HG03103 (cell line): ENCODE data around the gene CCDC13.

Source experiments
- ATAC-seq: cut with Tn5 transposase; IDR thresholded peaks from one replicate; pipeline ENCODE4 v1.9.1; 2021; ENCODE audit warnings: low read depth; ENCODE audit not compliant: unreplicated experiment

The CCDC13 gene

GRCh38 chr3:42799376-42799775 is 26.3 kb upstream of the CCDC13 start:
- ATAC-seq, result no peak

DNA sequence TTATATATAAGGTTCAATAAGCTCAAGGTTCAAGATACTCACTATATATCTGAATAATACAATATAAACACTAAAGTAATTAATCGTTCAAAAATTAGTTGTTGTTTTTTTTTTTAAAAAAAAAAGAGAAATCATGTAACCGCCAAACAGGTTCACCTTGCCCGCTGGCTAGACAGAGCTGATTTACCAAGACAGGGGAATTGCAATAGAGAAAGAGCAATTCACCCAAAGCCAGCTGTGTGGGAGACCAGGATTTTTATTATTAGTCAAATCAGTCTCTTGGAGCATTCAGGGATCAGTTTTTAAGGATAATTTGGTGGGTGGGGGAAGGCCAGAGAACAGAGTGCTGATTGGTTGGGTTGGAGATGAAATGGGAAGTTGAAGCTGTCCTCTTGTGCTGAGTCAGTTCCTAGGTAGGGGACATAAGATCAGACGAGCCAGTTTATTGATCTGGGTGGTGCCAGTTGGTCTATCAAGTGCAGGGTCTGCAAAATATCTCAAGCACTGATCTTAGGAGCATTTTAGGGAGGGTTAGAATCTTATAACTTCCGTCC is 23.4 kb upstream of the CCDC13 start:
- no peak for ATAC-seq

DNA sequence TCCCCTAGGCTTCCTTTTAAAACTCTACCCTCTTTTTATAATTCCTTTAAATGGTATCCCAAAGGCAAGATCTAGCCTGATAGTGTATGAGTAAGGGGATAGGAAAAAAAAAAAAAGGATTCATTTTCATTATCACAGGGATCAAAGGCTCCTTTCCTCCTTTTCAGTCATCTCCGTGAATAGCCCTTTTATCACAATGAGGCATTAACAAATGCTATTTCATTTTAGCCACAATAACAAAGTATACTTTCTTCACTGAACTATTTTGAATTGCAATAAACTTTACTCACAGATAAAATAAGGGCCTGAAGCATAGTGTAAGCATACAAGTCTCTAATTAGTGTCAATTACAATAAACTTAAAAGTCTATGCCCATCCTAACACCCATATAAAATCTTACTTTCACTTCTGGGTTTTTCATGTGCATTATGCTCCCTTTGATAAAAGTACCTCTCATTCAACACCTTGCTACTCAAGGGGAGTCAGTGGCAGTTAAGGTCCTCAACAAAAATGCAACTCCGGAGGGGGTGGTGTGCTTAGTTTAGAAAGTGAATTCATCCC is 22.6 kb upstream of the CCDC13 start:
- ATAC-seq, result no peak

DNA sequence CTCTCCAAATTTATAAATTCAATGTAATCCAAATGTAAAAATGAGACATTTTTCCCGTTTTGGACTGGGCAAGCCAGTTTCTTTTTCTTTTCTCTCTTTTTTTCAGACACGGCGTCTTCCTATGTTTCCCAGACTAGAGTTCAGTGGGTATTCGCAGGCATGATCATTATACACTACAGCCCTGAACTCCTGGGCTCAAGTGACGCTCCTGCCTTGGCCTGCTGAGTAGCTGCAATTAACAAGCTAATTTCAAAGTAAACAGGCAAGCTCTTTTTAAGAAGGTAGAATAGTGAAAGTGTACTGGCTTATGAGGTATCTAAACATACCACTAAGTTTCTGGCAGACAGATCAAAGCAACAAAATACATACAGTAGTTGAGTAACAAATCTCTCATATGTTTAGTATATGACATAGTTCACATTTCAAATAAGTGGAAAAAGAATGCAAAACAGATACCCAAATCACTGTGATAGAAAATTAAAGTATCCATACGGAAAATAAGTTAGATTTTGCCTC is 17.7 kb upstream of the CCDC13 start:
- no peak for ATAC-seq

DNA sequence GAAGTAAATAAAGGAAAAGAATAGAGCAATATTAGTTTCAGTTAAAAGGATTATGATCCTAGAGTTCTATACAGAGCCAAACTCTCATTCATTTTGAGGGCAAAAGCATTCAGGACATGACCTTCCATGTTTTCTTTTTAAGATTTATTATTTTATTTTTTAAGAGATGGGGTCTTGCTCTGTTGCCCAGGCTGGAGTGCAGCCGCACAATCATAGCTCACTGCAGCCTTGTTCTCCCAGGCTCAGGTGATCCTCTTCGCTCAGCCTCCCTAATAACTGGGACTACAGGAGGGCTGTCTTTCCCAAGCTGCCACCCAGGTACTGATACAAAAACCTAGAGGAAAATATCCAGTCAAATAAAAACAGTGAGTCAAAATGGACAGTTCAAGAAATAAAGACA is 13.6 kb upstream of the CCDC13 start:
- ATAC-seq, result no peak

GRCh38 chr3:42786212-42786611 is 13.2 kb upstream of the CCDC13 start:
- no peak for ATAC-seq

DNA sequence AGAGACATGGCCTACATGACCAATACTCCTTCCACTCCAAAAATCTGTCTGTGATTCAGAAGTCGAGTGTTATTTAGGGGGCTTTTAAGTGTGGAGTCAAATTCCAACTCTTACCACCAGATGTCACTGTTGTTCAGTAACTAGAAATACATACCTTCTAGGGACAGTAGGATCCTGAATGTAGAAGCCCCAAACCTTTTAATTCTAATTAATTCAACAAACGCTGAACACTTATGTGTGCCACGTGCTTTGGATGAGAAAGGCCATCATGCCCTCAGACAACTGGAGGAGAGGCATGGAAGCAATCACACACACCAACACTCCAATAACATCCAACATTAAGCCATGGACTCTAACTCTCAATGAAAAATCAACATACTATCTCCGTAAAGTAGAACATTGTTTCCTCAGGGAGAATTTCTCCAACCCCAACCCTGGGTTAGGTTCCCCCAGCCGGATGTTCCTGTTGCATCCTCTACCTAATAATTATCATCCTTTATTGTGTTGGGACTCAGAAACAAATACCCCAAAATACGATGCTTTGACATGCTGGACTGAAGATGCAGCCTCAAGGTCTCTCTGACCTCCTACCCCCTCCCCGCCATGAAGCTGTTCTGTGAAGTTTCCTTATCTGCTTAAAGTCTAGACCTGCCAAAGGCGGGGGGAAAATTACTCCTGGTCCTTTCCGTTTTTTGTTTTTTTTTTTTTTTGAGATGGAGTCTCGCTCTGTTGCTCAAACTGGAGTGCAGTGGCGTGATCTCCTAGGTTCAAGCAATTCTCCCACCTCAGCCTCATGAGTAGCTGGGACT is 8.0 kb upstream of the CCDC13 start:
- ATAC-seq, result no peak

- no peak for ATAC-seq
These were observed 7.3 kb upstream of the CCDC13 start for GRCh38 chr3:42780398-42780797.

GRCh38 chr3:42778644-42779043 is 5.6 kb upstream of the CCDC13 start:
- ATAC-seq, result no peak

- no peak for ATAC-seq
These were observed 327 bp upstream of the CCDC13 start for GRCh38 chr3:42773409-42773751.

DNA sequence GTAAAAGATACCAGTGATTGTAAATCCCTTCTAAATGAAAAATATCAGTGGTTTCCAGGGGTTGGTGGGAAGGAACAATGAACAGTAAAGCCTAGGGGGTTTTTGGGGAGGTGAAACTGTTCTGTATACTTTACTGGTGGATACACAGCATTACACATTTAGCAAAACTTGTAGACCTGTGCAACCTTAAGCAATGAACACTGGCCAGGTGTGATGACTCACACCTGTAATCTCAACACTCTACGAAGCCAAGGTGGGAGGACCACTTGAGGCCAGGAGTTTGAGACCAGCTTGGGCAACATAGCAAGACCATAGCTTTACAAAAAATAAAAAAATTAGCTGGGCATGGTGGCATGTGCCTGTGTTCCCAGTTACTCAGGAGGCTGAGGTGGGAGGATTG is 1.8 kb downstream of the CCDC13 start:
- ATAC-seq, result no peak

- no peak for ATAC-seq
These were observed 3.4 kb downstream of the CCDC13 start for GRCh38 chr3:42769477-42770131.

DNA sequence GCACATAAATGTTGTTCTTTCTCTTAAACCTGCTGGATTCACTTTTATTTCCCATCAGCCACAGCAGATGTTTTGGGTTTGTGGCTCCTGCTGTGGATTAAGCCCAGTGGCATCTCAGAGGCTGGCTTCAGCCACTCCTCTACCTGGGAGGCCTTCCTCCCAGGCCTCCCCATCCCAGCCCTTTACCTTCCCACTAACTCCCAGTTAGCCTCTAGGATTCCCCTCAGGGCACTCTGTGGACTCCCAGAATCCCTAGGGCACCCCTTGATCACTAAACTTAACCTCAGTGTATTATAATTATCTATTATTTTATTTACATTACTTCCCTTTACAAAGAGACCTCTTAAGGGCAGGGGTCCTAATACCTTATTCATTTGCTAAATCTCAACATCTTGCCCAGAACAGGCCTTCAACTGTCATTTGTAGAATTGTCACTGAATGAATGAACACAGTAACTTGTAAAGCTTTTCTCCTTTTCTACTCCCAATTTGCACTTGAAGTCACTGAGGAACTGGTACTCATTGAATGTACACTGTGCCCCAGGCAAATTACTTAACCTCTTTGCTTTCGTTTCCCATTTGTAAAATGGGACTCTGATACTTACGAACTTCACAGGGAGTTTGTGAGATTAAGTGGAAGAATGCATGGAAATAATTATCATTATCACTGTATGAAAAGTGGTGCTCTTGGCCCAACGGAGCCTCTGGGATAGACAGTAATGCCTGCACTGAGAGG is 8.3 kb downstream of the CCDC13 start:
- no peak for ATAC-seq

DNA sequence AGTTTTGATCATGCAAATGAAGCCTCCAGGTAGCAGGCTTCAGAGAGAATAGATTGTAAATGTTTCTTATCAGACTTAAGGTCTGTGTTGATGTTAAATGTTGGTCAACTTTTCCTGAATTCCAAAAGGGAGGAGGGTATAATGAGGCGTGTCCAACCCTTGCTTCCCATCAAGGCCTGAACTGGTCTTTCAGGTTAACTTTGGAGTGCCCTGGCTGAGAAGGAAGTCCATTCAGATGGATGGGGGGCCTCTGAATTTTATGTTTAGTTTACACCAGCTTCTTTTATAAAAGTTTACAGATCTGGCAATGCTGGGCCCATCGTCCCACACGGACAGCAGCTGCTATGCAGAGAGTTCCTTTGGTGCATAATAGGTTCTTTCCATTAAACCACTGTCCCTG is 8.9 kb downstream of the CCDC13 start:
- ATAC-seq, result no peak

DNA sequence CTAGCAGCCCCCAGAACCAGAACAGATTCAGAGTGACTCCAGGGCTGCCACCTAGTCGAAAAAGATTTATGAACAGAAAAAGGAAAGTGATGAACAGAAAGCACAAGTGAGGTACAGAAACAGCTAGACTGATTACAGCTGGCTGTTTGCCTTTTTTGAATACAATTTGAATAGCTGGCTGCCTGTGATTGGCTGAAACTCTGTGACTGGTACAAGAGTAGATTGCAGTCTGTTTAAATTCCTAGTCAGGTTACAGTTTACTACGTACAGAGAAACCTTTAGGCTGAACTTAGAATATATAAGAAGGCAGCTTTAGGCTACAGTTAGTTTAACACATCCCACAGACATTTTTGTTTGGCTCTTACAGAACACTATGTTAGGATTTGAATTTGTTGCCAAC is 10.0 kb downstream of the CCDC13 start:
- ATAC-seq, result no peak

GRCh38 chr3:42762046-42762724 is 10.9 kb downstream of the CCDC13 start:
- no peak for ATAC-seq

- no peak for ATAC-seq
These were observed 14.9 kb downstream of the CCDC13 start for GRCh38 chr3:42758126-42758525.

GRCh38 chr3:42756681-42757213 is 16.3 kb downstream of the CCDC13 start:
- ATAC-seq, result no peak

DNA sequence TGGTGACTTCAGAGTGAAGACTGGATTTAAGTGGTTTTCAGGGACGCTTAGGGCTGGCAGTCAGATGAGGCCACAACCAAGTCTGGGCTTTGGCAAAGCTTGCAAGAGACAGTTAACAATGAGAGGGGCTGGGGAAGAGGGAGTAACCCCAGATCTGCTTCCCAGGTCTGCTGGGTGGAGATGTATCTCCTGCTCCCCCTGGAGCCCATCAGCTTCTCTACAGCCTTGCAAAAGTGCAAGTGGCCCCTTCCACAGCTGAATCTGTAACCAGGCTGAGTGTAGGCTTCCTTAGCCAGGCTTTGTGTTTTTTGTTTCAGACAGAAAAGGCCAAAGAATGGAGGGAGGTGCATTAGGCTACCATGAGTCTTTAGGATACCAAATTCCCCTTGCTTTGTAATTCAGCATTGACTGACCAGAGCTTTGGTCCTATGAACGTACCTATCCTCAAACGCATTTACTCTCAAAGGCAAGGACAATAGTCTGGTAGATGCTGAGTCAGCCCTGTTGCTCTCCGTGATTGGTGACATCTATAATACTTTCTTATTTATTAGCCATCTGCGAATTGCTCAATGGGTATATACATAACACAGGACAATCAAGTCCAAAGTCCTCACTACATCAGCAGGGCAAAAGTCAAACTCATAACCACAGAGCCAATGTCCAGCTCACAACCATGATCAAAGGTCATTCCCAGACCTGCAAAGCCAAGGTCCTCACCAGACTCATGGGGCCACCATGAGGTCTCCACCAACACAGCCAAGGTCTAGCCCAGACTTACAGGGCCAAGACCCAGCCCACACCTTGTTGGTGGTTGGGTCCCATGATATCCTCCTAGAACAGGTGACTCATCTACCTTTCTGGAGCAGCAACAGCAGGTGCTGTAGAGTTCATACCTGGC is 17.1 kb downstream of the CCDC13 start:
- no peak for ATAC-seq
